Measurements from ENCODE around the gene TEF.

DNA sequence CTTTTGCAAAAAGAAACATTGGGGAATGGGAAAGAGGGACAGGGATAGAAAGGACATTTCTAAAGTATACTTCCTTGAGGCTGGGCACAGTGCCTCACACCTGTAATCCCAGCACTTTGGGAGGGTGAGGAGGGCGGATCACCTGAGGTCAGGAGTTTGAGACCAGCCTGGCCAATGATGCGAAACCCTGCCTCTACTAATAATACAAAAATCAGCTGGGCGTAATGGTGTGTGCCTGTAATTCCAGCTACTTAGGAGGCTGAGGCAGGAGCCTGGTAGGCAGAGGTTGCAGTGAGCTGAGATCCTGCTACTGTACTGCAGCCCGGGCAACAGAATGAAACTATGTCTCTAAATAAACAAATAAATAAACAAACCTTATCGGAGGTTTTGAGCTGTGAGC, 16.3 kb upstream of the TEF start:
- TF ChIP-seq, protein P1, sequence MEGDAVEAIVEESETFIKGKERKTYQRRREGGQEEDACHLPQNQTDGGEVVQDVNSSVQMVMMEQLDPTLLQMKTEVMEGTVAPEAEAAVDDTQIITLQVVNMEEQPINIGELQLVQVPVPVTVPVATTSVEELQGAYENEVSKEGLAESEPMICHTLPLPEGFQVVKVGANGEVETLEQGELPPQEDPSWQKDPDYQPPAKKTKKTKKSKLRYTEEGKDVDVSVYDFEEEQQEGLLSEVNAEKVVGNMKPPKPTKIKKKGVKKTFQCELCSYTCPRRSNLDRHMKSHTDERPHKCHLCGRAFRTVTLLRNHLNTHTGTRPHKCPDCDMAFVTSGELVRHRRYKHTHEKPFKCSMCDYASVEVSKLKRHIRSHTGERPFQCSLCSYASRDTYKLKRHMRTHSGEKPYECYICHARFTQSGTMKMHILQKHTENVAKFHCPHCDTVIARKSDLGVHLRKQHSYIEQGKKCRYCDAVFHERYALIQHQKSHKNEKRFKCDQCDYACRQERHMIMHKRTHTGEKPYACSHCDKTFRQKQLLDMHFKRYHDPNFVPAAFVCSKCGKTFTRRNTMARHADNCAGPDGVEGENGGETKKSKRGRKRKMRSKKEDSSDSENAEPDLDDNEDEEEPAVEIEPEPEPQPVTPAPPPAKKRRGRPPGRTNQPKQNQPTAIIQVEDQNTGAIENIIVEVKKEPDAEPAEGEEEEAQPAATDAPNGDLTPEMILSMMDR (optimal IDR thresholded peaks at IDR 0.05 in 1 of 3, IDR thresholded peaks at IDR 0.05 in 1 of 3, conservative IDR thresholded peaks at IDR 0.05 in 1 of 3; ENCODE audit: extremely low read depth in 1 of 3, insufficient read depth in 2 of 3, low read length in 3 of 3) = no peak
- TF ChIP-seq EZH2 (IDR thresholded peaks at IDR 0.05; ENCODE audit: low read length) = no peak
